Caco-2 (cell line): ENCODE measurements around the gene SPEM1. TPM values are rescaled to one million over a fixed set of nuclear protein-coding genes. Genes with fewer than 3 reads are reported as not detected.

Source experiments
- BruUV-seq: library from RNA; stranded (reverse); fragments of 400-500 nt; replicated peaks from 2 replicates; lab custom pipeline; 2021; lab: Mats Ljungman, UMichigan
- CTCF ChIA-PET: fragments of 300-600 bp; sonication (Branson Sonifier 250); formaldehyde crosslinking; loops from one replicate; lab custom pipeline; 2022; ENCODE audit warnings: antibody characterized with exemption; lab: Charles Lee
- POLR2A ChIA-PET: fragments of 300-600 bp; sonication (Branson Sonifier 250); formaldehyde crosslinking; loops from one replicate; lab custom pipeline; 2022; ENCODE audit warnings: antibody characterized with exemption; lab: Charles Lee
- DNase-seq, 2 experiments: peaks; one replicate each; pipeline versions ENCODE4 v3.0.0 to v3.0.0-alpha.2; 2020 to 2022
- H3K27me3 ChIP-seq: replicated peaks from 2 replicates; pipeline ENCODE4 v1.6.0; 2011; ENCODE audit warnings: low read length; ENCODE audit not compliant: control insufficient read depth, insufficient read depth
- H3K36me3 ChIP-seq: 2 replicates; pipeline ENCODE4 v1.5.1; 2011; ENCODE audit warnings: low read length; ENCODE audit not compliant: control insufficient read depth, insufficient read depth
- H3K4me1 ChIP-seq: fragments of 250-450 bp; sonication (Bioruptor Pico); 2 replicates; pipeline ENCODE4 v1.5.1; 2020; ENCODE audit warnings: mild to moderate bottlenecking
- H3K4me3 ChIP-seq: 2 replicates; pipeline ENCODE4 v1.5.1; 2011; ENCODE audit warnings: low read depth, mild to moderate bottlenecking, control low read depth, low read length
- H3K9me3 ChIP-seq: fragments of 250-450 bp; sonication (Bioruptor Pico); 2 replicates; pipeline ENCODE4 v1.5.1; 2020; ENCODE audit warnings: mild to moderate bottlenecking, moderate library complexity
- H3K27ac Mint-ChIP-seq: one replicate; pipeline ENCODE4 v1.8.0; 2022; ENCODE audit warnings: mixed read lengths; ENCODE audit not compliant: unreplicated experiment
- H3K27me3 Mint-ChIP-seq: one replicate; pipeline ENCODE4 v1.8.0; 2022; ENCODE audit warnings: mixed read lengths; ENCODE audit not compliant: insufficient read depth, unreplicated experiment
- H3K36me3 Mint-ChIP-seq: one replicate; pipeline ENCODE4 v1.8.0; 2022; ENCODE audit warnings: mild to moderate bottlenecking, mixed read lengths; ENCODE audit not compliant: insufficient read depth, unreplicated experiment
- H3K4me1 Mint-ChIP-seq: one replicate; pipeline ENCODE4 v1.8.0; 2022; ENCODE audit warnings: low read depth, mixed read lengths; ENCODE audit not compliant: unreplicated experiment
- H3K4me3 Mint-ChIP-seq: one replicate; pipeline ENCODE4 v1.8.0; 2022; ENCODE audit warnings: mild to moderate bottlenecking, moderate library complexity, mixed read lengths; ENCODE audit not compliant: unreplicated experiment
- H3K9me3 Mint-ChIP-seq: one replicate; pipeline ENCODE4 v1.8.0; 2022; ENCODE audit warnings: mixed read lengths; ENCODE audit not compliant: unreplicated experiment
- intact Hi-C: fragments of 100-400 bp; cut with micrococcal nuclease; formaldehyde crosslinking; loops from one replicate; pipeline ENCODE4 v1.10.0; 2022; ENCODE audit not compliant: unreplicated experiment
- total RNA-seq: library from RNA; stranded (reverse); gene quantifications from 2 replicates; pipeline ENCODE4 v1.2.3, GENCODE V29; 2022
- TF ChIP-seq, protein P1 (sequence below), 2 experiments: fragments of 200-600 bp in 1 of 2; IDR thresholded peaks; 1 replicate in 1 of 2; 2 replicates in 1 of 2; pipeline versions ENCODE4 v1.5.1 to v1.8.0; 2011 to 2022; ENCODE audit warnings: antibody characterized with exemption in 1 of 2, control low read depth in 1 of 2, inconsistent platforms in 1 of 2, low read depth in 1 of 2, low read length in 1 of 2, mild to moderate bottlenecking in 1 of 2, moderate library complexity in 1 of 2; ENCODE audit not compliant: insufficient read depth in 1 of 2, severe bottlenecking in 1 of 2, unreplicated experiment in 1 of 2

Gene SPEM1
- total RNA-seq, 1 experiment from 2014 or later, result 0.52 TPM

DNA sequence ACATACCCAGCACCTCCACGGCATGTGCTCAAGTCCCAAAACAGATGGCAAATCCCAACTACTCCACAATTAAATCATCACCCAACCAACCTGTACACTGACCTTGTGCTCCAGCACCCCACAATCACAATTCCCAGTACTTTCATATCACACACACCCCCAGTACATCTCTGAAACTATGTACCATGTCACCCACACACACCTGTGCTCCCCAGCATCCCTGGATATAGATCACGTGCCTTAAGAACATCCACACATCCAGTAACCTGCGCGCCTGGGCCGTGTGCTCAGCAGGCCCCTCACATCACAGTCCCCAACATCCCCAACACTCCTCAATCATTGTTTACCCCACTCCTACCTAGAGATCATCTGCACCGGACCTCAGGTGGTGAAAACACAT, 10.4 kb upstream of the SPEM1 start:
- no peak overlapping the region for H3K4me3 Mint-ChIP-seq
- H3K27ac Mint-ChIP-seq, result no peak overlapping the region
- BruUV-seq, result no TSS peak
- Histone ChIP-seq H3K9me3 (no peaks in the 10 kb centered on the region), H3K27me3 (no peaks in the 10 kb centered on the region), H3K36me3 (no peaks in the 10 kb centered on the region), H3K4me1 (no peaks in the 10 kb centered on the region), H3K4me3 (no peak overlapping the region)
- no peaks in the 10 kb centered on the region for H3K9me3 Mint-ChIP-seq
- ChIA-PET CTCF (no interaction called here), POLR2A (no interaction called here)
- no peaks in the 10 kb centered on the region for H3K36me3 Mint-ChIP-seq
- peaks cover 8% of the 10 kb centered on the region for H3K4me1 Mint-ChIP-seq
- H3K27me3 Mint-ChIP-seq, result no peaks in the 10 kb centered on the region
- TF ChIP-seq, protein P1, sequence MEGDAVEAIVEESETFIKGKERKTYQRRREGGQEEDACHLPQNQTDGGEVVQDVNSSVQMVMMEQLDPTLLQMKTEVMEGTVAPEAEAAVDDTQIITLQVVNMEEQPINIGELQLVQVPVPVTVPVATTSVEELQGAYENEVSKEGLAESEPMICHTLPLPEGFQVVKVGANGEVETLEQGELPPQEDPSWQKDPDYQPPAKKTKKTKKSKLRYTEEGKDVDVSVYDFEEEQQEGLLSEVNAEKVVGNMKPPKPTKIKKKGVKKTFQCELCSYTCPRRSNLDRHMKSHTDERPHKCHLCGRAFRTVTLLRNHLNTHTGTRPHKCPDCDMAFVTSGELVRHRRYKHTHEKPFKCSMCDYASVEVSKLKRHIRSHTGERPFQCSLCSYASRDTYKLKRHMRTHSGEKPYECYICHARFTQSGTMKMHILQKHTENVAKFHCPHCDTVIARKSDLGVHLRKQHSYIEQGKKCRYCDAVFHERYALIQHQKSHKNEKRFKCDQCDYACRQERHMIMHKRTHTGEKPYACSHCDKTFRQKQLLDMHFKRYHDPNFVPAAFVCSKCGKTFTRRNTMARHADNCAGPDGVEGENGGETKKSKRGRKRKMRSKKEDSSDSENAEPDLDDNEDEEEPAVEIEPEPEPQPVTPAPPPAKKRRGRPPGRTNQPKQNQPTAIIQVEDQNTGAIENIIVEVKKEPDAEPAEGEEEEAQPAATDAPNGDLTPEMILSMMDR (IDR thresholded peaks at IDR 0.05; ENCODE audit: insufficient read depth in 1 of 2, low read depth in 1 of 2, low read length in 1 of 2, severe bottlenecking in 1 of 2, unreplicated experiment in 1 of 2), result no peak
- intact Hi-C loops, result no loop called here
- DNase-seq, result no peak

DNA sequence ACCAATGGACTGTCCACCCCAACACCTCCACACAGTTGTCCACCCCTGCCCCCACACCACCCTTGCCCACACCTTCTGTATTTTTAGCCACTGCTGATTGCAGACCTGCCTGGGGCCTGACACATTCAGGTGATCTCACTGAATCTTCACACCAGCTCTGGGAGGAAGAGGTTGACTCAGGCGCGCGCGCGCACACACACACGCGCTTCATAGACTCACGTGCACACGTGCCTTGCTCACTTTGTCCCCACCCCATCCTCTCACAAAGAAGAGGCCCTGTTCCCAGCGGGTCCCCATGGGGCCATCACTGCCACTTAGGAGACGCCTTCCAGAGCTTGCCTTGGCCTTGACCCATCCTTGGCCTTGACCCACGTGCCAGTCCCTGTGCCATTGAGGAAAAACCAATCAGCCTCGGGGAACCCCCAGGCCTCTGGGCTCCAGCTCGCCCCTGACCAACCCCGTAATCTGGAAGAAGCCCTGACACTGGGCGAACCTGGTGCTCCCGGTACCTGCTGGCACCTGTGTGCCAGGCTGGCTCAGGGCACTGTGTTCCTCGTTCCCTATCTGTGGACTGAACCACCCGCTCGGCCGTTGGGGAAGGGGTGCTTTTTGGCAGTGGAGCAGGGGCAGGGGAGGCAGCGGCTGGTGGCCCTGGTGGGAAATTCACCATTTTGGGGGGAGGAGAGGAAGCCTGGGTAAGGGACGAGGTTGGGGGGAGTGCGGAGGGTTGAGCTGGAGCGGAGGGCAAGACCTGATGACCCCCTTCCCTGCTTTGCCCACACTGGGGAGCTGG, 9.3 kb upstream of the SPEM1 start:
- no TSS peak for BruUV-seq
- Mint-ChIP-seq H3K4me3 (no peak overlapping the region), H3K4me1 (peaks cover 4% of the 10 kb centered on the region), H3K27ac (no peak overlapping the region), H3K9me3 (no peaks in the 10 kb centered on the region), H3K36me3 (no peaks in the 10 kb centered on the region), H3K27me3 (no peaks in the 10 kb centered on the region)
- no peaks in the 10 kb centered on the region for H3K9me3 ChIP-seq
- no peaks in the 10 kb centered on the region for H3K27me3 ChIP-seq
- DNase-seq, result no peak
- ChIA-PET CTCF (no interaction called here), POLR2A (no interaction called here)
- intact Hi-C loops, result no loop called here
- TF ChIP-seq, protein P1 (IDR thresholded peaks at IDR 0.05; ENCODE audit: insufficient read depth in 1 of 2, low read depth in 1 of 2, low read length in 1 of 2, severe bottlenecking in 1 of 2, unreplicated experiment in 1 of 2), result no peak
- H3K4me3 ChIP-seq, result no peak overlapping the region
- H3K36me3 ChIP-seq, result no peaks in the 10 kb centered on the region
- H3K4me1 ChIP-seq, result no peaks in the 10 kb centered on the region

- H3K36me3 Mint-ChIP-seq, result no peaks in the 10 kb centered on the region
- Histone ChIP-seq H3K27me3 (no peaks in the 10 kb centered on the region), H3K36me3 (no peaks in the 10 kb centered on the region), H3K9me3 (no peaks in the 10 kb centered on the region), H3K4me1 (no peaks in the 10 kb centered on the region), H3K4me3 (no peak overlapping the region)
- no peak overlapping the region for H3K27ac Mint-ChIP-seq
- no peaks in the 10 kb centered on the region for H3K4me1 Mint-ChIP-seq
- ChIA-PET POLR2A (no interaction called here), CTCF (no interaction called here)
- H3K4me3 Mint-ChIP-seq, result no peak overlapping the region
- H3K9me3 Mint-ChIP-seq, result no peaks in the 10 kb centered on the region
- TF ChIP-seq, protein P1 (IDR thresholded peaks at IDR 0.05; ENCODE audit: insufficient read depth in 1 of 2, low read depth in 1 of 2, low read length in 1 of 2, severe bottlenecking in 1 of 2, unreplicated experiment in 1 of 2), result no peak
- BruUV-seq, result no TSS peak
- DNase-seq, result no peak
- intact Hi-C loops, result no loop called here
- no peaks in the 10 kb centered on the region for H3K27me3 Mint-ChIP-seq
Observed at GRCh38 chr17:7411427-7411750, 8.7 kb upstream of the SPEM1 start.
